Activated naive CD4-positive, alpha-beta T cell treated with anti-CD3 and anti-CD28 coated beads, Interleukin-2, amount 50 U/mL, for 16 hours (primary cell): ENCODE measurements around the gene SMARCD2.
"Not testable (repeated sequence)": the region's sequence is repeated elsewhere in the genome, so short reads cannot be mapped to it uniquely, and the experiment has no call there.

ENCODE experiments used
- DNase-seq: peaks from one replicate; pipeline ENCODE4 v3.0.0-alpha.2; 2020

The SMARCD2 gene

DNA sequence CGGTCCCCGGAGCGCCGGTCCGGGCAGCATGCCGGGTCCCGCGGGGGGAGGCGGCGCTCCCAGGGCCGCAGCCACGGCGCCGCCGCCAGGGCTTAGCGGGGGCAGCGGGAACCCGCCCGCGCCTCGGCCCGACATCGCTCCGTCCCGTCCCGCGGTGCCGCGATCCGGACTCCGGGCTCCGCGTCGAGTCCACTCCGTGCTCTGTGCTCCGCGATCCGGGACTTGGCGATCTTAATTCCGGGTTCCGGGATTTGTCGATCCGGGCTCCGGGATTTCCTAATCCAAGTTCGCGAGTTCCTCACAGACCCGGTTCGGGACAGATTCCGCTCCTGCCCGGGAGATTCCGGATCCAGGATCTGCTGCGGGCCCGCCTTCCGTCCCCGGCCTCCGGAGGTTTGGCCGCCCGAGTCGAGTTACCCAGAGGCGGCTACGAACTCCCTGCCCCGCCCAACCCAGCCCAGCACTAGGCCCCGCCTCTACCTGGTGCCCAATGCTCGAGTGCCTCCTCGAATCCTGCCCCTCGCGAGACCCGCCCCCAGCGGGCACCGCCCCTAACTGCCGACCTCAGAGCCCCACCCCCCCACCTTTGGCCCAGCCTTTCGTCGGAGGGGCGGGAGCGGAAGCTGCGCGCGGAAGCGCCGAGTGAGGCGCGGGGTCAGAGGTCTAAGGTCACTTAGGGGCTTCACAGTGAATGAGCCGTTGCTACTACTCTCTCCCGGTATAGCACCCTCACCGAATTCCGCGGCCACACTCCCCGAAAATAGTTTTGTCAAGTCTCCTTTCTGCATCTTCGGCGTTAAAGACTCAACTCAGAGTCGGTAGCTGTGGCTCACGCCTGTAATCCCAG is at the start of gene SMARCD2:
Gene SMARCD2 (minus strand): TSS at position 146 of the 847 bp plus-strand sequence. CDS start 11 bp downstream, at position 135.
- peak; percentile 99 for DNase-seq

DNA sequence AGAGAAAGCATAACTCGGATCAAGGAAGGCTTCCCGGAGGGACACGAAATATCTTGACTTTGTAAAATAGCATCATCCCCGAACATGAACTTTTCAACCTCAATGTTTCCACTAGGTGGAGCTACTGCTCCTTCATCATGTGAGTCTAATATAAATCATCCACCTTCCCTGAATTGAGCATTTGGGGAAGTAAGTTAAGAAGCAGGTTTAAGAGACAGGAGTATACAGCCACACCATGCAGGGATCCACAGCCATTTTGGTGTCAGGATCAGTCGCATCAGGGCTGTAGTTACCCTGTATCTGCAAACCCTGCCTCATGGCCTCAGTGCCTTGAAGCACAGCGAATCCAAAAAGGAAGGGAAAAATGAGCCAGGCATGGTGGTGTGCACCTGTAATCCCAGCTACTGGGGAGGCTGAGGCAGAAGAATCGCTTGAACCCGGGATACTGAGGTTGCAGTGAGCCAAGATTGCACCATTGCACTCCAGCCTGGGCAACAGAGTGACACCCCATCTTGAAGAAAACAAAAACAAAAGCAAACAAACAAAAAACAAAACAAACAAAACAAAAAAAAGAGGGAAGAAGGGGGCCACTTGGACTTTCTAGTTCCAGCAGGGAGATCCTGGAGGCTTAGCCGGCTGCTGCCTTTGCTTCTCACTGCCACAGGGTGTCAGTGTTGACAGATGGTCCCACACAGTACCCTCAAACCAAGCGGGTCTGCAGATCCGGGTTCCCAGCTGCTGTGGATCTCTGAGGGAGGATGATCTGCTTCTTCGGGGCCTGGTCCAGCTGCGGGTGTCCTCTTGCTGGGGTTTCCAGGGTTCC is 46.8 kb upstream of the SMARCD2 start:
- not testable (repeated sequence) for DNase-seq

DNA sequence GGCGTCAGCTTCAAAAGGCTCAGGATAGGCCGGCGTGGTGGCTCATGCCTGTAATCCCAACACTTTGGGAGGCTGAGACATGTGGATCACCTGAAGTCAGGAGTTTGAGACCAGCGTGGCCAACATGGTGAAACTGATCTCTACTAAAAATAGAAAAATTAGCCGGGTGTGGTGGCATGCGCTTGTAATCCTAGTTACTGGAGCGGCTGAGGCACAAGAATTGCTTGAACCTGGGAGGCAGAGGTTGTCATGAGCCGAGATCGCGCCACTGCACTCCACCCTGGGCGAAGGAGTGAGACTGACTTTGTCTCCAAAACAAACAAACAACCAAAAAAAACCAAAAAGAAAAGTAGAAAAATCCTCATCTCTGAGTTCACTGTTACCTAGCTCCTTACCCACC is 42.6 kb upstream of the SMARCD2 start:
- not testable (repeated sequence) for DNase-seq

DNA sequence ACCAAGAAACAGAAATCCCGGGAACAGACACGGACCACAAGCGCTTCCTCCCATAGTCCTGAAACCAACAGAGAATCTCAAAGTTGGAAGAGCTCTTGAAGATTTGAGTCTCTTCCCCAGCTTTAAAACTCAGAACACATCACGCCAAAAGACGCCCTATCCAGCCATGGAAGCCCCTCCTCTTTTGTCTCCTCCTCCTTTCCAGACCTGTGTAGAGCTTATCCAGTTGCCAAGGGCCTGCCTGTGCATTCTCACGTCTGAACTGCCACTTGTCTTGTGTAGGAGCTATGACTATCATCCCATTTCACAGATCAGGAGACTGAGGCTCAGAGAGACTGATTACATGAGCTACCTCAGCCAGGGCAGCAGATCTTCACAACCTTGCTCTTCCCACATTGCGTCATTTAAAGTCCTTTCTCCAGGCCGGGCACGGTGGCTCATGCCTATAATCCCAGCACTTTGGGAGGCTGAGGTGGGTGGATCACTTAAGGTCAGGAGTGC is 40.2 kb upstream of the SMARCD2 start:
- not testable (repeated sequence) for DNase-seq

DNA sequence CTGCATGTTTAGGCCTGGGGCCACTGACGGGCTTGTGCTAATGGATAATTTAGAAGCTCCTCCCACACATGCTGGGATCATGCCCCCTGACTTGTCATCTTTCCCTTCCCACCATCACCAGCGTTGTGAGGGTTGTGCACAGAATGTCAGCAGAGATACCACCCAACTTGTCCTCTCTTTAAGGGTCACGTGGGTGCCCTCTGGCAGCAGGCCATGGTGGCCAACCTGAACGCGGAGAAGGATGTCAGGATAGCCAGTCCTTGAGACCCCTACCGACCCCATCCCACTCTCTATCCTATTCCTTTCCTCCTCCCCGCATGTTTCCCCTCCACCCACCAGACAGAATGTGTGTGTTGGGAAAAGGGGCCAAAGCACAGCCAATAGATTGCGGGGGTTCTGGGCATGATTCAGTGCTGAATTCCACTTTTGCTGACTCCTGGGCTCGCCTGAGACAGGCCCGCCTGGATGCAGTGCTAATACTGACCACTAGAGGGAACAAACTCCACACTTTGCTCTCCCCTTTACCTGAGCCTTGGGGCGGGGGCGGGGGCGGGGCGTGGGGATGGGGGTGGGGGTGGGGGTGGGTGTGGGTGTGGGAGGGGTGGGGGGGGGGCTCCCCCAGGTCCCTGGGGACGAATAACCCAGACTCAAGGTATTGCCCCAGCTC is 39.6 kb upstream of the SMARCD2 start, which contains the start of gene GH2:
Gene GH2 (minus strand): TSS at position 10 of the 667 bp plus-strand sequence. CDS start 143 bp downstream, outside the sequence.
- peak; percentile 66 for DNase-seq

DNA sequence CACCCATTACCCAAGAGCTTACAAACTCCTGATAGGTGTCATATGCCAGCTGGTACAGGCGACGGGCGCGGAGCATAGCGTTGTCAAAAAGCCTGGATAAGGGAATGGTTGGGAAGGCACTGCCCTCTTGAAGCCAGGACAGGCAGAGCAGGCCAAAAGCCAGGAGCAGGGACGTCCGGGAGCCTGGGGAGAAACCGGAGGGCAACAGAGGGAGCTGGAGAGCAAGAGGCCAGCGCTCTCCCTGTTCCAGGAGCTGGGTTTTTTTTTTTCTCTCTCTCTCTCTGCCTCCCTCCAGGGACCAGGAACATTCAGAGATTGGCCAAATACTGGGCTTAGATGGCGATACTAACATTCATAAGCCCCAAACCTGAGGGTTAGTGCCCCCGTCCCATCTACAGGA is 38.9 kb upstream of the SMARCD2 start:
- DNase-seq: not testable (repeated sequence)

DNA sequence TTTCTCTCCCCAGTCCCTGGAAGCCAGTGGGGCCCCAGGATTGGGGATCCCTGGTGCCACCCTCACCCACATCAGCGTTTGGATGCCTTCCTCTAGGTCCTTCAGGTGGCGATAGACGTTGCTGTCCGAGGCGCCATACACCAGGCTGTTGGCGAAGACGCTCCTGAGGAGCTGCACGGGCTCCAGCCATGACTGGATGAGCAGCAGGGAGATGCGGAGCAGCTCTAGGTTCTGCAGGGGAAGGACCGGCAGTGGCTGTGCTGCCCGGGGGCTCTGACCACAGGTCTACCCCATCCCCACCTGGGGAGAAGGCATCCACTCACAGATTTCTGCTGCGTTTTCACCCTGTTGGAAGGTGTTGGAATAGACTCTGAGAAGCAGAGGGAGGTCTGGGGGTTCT is 38.2 kb upstream of the SMARCD2 start:
- DNase-seq: no peak

DNA sequence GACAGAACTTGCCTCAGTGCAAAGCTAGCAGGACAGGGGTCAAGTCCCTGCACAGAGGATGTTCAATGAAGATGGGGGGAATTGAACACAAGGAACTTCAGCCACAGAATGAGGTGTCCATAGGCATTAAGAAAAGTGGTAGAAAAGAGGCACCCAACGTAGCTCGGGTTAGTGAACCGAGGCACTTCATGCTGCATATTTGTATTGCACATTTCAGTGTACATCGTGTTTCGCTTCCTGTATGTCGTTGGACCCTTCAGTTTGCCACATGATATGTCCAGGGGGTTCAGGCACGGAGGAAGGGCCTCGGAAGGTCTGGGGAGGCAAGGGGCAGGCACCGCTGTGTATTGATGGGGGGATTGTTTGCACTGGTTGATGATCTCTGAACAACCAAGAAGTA is 35.9 kb upstream of the SMARCD2 start:
- DNase-seq: not testable (repeated sequence)

DNA sequence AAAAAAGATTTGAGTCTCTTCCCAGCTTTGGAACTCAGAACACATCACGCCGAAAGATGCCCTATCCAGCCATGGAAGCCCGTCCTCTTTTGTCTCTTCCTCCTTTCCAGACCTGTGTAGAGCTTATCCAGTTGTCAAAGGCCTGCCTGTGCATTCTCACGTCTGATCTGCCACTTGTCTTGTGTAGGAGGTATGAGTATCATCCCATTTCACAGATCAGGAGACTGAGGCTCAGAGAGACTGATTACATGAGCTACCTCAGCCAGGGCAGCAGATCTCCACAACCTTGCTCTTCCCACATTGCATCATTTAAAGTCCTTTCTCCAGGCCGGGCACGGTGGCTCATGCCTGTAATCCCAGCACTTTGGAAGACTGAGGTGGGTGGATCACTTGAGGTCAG is 32.2 kb upstream of the SMARCD2 start:
- not testable (repeated sequence) for DNase-seq

DNA sequence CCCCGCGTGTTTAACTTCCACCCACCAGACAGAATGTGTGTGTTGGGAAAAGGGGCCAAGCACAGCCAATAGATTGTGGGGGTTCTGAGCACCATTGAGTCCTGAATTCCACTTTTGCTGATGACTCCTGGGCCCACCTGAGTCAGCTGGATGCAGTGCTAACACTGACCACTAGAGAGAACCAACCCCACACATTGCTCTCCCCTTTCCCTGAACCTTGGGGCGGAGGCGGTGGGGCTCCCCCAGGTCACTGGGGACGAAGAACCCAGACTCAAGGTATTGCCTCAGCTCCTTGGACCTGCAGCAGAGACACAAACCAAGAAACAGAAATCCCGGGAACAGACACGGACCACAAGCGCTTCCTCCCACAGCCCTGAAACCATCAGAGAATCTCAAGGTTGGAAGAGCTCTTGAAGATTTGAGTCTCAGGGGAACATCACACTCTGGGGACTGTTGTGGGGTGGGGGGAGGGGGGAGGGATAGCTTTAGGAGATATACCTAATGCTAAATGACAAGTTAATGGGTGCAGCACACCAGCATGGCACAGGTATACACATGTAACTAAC is 31.7 kb upstream of the SMARCD2 start:
- DNase-seq: not testable (repeated sequence)

DNA sequence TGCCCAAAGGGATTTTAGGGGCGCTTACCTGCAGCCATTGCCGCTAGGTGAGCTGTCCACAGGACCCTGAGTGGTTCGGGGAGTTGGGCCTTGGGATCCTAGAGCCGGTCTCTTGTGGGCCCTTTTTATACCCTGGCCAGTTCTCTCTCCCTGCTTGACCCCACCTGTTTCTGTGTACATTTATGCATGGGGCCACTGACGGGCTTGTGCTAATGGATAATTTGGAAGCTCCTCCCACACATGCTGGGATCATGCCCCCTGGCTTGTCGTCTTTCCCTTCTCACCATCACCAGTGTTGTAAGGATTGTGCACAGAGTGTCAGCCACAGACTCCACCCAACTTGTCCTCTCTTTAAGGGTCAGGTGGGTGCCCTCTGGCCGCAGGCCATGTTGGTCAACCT is 31.1 kb upstream of the SMARCD2 start, which contains the start of gene CSH2:
Gene CSH2 (minus strand): TSS at position 101 of the 400 bp plus-strand sequence. CDS start 63 bp downstream, at position 38.
- DNase-seq: not testable (repeated sequence)

DNA sequence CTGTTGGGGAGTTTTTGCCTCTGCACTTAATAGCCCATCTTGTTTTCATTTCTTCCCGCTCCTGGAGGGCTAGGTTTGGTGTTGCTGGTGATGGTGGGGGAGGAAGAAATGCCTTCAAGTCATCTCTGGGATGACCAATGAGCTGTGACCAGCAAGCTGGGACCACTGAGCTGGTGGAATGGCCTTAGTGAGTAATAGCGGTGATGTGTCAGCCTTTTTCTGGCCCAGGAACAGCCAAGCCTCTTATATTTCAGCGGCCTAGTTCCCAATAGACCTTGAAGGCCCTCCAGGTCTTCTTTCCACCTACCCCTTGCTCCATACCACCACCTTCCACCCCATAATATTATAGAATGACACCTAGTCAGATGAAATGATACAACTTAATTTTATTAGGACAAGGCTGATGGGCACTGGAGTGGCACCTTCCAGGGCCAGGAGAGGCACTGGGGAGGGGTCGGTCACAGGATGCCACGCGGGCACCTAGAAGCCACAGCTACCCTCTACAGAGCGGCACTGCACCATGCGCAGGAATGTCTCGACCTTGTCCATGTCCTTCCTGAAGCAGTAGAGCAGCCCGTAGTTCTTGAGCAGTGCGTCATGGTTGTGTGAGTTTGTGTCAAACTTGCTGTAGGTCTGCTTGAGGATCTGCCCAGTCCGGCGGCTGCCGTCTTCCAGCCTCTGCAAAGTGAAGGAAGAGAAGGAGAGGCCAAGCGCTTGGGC is 29.3 kb upstream of the SMARCD2 start:
- DNase-seq: not testable (repeated sequence)

DNA sequence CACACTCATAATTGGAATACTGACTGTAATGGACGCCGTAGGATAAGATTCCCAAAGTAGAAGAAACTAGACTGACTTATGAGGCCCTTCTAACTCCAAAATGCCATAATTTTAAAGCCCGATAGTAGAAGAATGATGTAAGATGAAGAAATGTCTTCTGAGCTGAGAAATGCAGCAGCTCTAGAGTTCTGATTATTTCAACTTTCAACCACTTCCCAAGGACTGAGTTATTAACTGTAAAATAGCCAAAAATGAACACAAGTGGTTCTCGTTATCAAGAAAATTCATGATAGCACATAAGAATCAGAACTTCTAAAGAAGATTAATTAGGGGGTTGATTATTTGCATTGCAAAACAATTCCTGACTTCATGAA is 27.8 kb upstream of the SMARCD2 start:
- not testable (repeated sequence) for DNase-seq

DNA sequence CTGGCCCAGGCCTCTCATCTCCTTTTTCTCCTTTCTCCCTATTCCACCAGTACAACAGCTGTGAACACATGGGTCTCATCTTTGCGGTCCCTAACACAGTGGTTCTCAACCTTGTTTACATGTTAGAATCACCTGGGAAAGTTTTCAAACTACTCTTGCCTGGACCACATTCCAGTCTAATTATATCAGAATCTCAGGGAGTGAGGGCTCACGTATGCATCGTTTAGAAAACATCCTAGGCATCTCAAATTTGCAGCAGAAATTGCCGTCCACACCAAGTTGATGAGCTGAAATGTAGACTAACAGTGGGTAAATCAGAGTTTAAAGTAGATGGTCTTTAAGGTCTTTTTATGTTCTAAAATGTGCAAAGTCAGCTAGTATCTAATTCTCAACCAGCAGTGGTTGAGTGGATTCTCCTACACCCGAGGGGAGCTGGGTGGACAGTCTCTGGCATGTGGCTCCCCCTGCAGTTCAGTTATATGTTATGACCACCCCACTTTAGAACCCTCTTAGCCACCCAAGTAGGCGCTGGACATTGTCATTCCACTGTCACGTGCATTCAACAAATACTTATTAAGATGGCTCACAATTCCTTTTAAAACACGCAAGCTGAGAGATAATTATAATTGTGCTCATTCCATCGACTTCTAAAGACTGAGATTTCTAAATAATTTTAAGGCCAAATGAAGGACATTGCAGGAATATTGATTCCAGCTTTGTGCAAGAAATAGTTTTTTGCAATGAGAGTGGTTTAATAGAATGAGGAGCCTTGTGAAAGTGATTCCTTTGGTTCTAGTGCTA is 27.2 kb upstream of the SMARCD2 start:
- DNase-seq: not testable (repeated sequence)

DNA sequence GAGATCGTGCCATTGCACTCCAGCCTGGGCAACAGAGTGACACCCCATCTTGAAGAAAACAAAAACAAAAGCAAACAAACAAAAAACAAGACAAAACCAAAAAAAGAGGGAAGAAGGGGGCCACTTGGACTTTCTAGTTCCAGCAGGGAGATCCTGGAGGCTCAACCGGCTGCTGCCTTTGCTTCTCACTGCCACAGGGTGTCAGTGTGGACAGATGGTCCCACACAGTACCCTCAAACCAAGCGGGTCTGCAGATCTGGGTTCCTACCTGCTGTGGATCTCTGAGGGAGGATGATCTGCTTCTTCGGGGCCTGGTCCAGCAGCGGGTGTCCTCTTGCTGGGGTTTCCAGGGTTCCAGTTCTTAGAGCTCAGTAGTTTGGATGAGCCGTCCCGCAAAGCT is 24.1 kb upstream of the SMARCD2 start:
- DNase-seq: not testable (repeated sequence)

DNA sequence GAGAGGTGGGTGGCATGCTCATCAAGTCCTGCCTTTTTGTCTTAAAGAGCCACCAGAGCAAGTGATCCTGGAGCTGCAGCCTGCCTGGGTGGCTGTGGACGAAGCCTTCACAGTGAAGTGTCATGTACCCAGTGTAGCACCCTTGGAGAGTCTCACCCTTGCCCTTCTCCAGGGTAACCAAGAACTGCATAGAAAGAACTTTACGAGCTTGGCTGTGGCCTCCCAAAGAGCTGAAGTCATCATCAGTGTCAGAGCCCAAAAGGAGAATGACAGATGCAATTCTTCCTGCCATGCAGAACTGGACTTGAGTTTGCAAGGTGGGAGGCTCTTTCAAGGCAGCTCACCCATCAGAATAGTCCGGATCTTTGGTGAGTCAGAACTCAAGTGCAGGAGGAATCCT is 16.8 kb upstream of the SMARCD2 start:
- no peak for DNase-seq

DNA sequence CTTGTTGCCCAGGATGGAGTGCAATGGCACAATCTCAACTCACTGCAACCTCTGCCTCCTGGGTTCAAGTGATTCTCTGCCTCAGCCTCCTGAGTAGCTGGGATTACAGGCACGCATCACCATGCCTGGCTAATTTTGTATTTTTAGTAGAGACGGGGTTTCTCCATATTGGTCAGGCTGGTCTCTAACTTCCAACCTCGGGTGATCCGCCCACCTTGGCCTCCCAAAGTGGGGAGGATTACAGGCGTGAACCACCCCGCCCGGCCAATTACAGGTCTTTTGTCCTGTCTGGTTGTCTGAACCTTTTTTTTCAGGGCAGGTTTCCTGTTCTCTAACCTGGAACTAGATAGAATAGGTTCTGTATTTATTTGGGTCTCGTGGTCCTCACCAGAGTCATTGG is 13.9 kb upstream of the SMARCD2 start:
- DNase-seq: not testable (repeated sequence)

DNA sequence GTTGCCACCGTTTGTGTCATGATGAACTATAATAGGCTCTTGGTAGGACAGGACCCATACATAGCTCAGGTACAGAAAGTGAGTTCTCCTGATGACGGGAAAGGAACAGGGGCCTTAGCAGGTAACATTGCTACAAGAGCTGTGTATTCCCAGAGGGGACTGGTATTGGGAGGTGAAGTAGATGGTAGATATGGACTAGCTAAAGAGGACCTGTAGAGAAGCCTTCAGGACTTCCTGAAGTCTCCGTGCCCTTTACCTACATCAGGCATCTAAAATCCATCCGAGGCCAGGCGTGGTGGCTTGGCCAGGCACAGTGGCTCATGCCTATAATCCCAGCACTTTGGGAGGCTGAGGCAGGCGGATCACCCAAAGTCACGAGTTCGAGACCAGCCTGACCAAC is 12.7 kb upstream of the SMARCD2 start:
- DNase-seq: no peak

DNA sequence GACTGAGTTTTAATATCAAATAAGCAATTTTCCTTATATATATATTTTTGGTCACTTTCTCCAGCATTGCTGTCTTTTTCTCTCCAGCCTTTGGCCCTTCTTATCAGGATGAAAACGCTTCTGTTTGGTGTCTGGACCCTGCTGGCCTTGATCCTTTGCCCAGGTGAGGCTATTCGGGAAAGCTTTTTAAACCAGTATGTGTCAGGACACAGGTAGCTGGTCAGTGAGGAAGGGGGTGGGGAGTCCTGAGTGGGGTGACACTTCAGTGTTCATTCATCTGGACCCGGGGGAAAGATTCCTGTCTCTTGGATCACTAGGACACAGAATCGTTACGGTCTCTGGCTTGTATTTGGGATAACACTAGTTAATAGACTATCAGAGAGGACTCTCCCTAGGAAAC is 12.2 kb upstream of the SMARCD2 start:
- no peak for DNase-seq

DNA sequence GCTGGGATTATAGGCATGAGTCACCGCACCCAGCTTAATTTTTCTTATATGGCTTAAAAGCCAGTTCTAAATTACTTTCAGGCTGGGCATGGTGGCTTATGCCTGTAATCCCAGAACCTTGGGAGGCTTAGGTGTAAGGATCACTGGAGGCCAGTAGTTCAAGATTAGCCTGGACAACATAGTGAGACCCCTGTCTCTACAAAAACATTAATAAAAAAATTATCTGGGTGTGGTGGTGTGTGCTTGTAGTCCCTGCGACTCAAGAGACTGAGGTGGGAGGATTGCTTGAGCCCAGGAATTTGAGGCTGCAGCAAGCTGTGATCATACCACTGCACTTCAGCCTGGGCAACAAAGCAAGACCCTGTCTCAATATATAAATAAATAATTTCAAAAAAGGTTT is 10.8 kb upstream of the SMARCD2 start:
- DNase-seq: no peak

DNA sequence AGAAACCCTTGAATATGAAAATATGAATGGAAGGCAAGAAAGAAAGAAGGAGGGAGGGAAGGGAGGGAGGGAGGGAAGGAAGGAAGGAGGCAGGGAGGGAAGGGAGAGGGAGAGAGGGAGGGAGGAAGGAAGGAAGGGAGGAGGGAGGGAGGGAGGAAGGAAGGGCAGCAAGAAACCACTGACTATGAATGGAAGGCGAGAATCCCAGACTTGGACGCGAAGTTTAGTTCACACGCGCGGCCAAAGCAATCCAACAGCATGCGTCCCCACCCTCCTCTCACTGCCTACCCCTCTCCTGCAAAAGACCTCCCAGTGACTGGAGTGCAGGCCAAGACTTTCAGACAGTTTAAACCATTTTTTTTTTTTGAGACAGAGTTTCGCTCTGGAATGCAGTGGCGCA is 7.9 kb upstream of the SMARCD2 start:
- DNase-seq: no peak
